Measurements from ENCODE around the gene OR8H1.

The OR8H1 gene

GRCh38 chr11:56292154-56292553, at the start of gene OR8H1:
TSS of gene OR8H1 (minus strand) at chr11:56292254. CDS start at chr11:56291062, 1,192 bp downstream.
- no peak for DNase-seq (ENCODE audit: extremely low read depth in 1 of 2, low read depth in 1 of 2)

- DNase-seq (ENCODE audit: extremely low read depth in 1 of 2, low read depth in 1 of 2), result no peak
Measured at GRCh38 chr11:56340289-56340688, 48.2 kb upstream of the OR8H1 start.

GRCh38 chr11:56333156-56333555, 41.1 kb upstream of the OR8H1 start:
- no peak for DNase-seq (ENCODE audit: extremely low read depth in 1 of 2, low read depth in 1 of 2)

- DNase-seq (ENCODE audit: extremely low read depth in 1 of 2, low read depth in 1 of 2), result no peak
Measured at GRCh38 chr11:56331861-56332491, 39.9 kb upstream of the OR8H1 start.

- no peak for DNase-seq (ENCODE audit: extremely low read depth in 1 of 2, low read depth in 1 of 2)
Measured at GRCh38 chr11:56314844-56315243, 22.8 kb upstream of the OR8H1 start, which contains the start of gene OR8K3. TSS of gene OR8K3 (plus strand) at chr11:56315144. CDS start at chr11:56318307, 3,163 bp downstream.

GRCh38 chr11:56307836-56308235, 15.8 kb upstream of the OR8H1 start:
- DNase-seq (ENCODE audit: extremely low read depth in 1 of 2, low read depth in 1 of 2), result no peak

GRCh38 chr11:56296898-56297297, 4.8 kb upstream of the OR8H1 start:
- no peak for DNase-seq (ENCODE audit: extremely low read depth in 1 of 2, low read depth in 1 of 2)

GRCh38 chr11:56273854-56274253, 18.2 kb downstream of the OR8H1 start, which contains the start of gene OR5T1:
TSS of gene OR5T1 (plus strand) at chr11:56274154. CDS start at chr11:56275639, 1,485 bp downstream.
- no peak for DNase-seq (ENCODE audit: extremely low read depth in 1 of 2, low read depth in 1 of 2)

- no peak for DNase-seq (ENCODE audit: extremely low read depth in 1 of 2, low read depth in 1 of 2)
Measured at GRCh38 chr11:56271092-56271491, 21.0 kb downstream of the OR8H1 start.

- DNase-seq (ENCODE audit: extremely low read depth in 1 of 2, low read depth in 1 of 2), result no peak
Measured at GRCh38 chr11:56251954-56252353, 40.1 kb downstream of the OR8H1 start, which contains the start of gene OR5T3. TSS of gene OR5T3 (plus strand) at chr11:56252254. CDS start at chr11:56252254, 0 bp downstream.
